ENCODE data around the gene NPBWR2. TPM values are rescaled to one million over a fixed set of nuclear protein-coding genes. Genes with fewer than 3 reads are reported as not detected.

Gene NPBWR2
- total RNA-seq, 1 experiment from 2014 or later, result not detected

DNA sequence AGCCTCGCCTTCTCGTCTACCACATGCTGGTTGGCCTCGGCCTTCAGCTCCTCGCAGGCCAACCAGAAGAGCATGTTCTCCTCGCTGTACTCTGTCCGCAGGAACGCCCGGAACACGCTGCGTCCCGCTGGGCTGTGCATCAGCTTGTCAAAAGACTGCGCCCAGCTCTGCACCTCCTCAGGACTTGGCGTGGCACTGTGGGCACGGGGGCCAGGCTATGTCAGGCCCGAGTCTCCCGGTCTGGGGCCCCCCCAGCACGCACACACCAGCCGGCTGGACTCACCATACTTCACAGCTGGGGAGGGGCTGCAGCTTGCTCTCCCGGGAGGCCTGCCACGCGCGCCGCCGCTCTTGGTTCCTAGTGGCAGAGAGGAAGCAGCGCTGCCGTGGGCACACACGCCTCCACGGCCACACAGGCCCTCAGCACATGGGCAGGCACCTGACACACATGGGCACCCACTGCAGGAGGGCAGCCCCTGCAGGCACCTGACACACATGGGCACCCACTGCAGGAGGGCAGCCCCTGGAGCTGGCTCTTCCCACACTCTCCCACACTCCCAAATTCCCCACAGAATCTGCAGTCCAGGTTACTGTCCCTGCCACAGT lies 33.1 kb downstream of the NPBWR2 start:
- DNase-seq (ENCODE audit: low read depth), result no peak

DNA sequence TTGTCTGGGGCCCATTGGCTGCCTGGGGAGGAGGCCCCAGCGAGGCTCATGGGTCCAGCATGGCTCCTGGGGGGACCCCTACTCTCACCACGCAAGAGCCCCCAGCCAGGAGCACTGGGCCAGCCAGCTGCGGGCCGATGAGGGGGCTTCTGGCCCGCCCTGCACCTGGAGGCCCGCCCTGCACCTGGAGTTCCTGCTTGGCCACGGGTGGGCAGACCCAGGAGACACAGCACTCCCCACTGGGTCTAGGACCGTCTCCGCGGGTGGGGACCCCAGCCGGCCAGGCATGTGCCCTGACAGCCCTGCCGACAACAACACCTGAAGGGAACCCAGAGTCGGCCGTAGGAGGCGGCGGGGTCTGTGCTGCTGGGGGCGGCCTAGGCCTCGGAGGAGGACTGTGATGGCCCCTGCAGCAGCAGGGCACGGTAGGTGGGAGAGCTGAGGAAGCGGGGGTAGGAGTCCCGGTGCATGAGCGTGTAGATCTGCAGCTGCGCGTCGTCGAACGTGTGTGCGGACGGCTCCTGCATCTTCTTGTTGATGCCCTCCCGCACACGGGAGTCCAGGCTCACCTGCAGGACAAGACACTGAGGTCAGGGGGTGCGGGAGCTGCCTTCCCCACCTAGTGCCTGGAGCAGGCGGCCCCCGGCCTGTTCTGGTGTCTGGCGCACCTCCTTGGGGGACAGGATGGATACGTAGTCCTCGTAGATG lies 33.7 kb downstream of the NPBWR2 start:
- DNase-seq (ENCODE audit: low read depth), result no peak

DNA sequence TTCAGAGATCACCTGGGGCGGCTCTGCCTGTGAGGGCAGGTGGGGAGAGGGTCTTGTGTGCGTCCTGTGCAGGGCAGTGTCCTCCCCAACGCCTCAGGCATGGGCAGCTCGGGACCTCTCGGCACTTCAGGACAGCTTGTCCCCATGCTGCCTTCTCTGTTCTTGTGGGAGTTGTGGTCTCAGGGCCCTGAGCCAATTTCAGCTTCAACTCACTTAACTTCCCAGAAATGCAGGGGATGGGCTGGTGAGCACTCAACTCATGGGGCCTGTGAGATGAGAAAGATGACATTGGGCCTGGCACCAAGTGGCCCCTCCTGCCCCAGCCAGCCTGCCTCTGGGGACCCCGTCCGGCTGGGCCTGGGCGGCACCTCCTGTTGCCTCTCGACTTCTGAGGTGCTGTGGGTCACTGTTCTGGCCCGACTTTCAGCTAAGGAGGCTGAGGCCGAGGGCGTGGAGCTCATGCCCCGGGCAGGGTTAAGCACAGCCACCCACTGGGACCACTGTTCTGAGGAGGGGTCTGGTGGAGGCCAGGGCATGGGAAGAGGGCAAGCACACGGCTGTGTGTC lies 34.8 kb downstream of the NPBWR2 start:
- DNase-seq (ENCODE audit: low read depth), result no peak

DNA sequence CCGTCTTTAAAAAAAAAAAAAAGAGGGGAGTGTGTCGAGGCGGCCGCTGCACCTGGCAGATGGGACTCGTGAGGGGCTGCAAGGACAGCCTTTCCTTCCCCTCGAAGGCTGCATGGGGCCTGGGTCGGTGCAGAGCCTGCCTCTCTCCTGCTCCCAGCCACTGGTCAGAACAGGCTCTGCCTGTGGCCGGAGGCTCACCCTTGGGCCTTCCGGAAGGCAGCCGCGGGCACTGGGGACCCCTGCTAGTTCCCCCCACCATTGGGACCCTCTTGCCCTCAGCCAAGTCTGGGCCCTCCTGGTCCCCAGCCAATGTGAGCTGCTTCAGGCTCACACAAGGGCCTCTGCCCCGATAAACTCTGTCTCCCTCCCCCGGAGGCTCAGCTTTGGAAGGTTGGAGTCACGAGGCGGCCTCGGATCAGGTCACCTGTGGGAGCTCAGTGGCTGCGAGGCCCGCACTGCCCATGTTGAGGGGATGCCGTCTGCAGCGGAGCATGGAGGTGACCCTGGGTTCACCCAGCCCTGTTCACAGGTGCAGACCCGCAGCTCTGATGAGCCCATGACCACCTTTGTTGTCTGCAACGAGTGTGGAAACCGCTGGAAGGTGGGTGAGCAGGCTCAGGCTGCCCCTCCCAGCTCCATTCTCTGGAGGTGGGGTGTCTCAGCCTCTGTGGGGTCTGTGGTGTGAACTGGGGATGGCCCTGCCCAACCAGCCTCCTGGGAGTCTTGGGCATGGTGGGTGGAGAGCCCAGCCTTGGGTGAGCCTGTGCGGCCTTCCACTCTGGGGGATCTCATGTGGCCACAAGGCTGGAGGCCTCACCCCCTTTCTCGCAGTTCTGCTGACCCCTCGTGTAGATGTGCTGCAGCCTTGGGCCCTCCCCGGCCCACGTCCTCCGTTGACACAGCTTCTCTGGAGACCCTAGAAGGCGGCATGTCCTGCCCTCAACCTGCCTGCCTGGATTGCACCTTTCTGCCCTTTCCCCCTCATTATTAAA lies 35.7 kb downstream of the NPBWR2 start:
- DNase-seq (ENCODE audit: low read depth), result no peak

DNA sequence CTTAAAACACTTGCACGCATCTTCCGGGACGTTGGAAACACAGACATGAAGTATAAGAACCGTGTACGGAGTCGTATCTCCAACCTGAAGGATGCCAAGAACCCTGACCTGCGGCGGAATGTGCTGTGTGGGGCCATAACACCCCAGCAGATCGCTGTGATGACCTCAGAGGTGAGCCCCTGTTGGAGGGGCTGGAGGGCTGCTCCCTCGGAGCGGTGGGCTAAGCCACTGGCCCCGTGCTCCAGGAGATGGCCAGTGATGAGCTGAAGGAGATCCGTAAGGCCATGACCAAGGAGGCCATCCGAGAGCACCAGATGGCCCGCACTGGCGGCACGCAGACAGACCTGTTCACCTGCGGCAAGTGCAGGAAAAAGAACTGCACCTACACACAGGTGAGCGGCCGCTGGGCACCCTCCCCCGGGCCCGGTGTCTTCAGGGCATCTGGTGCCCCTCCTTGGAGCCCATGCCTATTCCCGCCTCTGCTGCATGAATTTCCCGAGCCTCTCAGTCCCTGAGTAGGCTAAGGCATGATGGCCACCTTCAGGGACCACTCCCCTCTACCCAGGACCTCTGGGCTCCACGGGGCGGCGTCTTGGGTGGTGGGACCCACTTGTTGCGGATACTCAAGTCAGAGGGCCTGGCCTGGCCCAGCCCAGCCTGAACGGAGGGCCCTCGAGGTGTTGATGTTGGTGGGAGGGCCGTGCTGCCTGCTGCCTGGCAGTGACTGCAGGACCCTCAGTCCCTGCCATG lies 36.9 kb downstream of the NPBWR2 start:
- no peak for DNase-seq (ENCODE audit: low read depth)

DNA sequence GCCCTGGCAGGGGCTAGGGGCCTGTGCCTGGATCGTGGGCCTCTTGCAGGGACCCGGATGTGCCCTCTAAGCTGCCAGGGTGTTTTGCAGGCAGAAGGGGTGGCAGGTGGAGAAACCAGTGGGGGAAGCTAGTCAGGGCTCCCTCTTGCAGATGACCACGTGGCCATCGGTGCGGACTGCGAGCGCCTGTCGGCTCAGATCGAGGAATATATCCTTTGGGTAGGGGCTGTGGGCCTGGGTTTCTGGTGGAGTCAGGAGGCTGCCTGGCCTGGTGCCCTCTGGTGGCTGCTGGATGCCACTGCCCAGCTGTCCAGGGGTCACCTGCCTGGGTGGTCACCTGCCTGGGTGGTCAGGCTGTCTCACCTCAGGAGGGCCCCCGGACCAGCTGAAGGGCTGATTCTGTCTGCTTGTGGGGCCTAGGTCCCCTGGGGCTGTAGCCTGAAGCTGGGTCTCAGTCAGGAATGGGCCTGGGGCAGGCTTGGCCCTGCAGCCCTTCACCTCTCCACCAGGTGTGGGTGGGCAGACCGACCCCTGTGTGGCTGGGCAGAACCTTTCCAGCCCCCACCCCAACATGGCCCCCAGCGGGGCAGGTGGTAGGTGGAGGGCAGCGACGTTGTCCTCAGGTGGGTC lies 37.6 kb downstream of the NPBWR2 start:
- DNase-seq (ENCODE audit: low read depth), result no peak

DNA sequence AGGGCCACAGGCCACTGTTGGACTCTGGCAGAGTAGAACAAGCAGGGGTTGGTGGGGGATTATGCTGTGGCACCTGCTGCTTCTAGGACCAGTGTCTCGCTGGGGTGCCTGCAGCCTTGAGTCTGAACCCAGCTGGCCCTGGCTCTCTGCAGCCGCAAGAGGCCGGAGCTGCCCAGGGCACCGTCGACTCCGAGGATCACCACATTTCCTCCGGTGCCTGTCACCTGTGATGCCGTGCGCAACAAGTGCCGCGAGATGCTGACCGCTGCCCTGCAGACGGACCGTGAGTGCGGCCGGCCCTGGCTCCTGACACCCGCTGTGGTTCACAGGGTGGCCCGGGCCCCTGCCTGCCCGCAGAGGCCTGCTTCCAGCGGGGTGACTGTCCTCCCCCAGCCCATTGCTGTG lies 38.2 kb downstream of the NPBWR2 start:
- no peak for DNase-seq (ENCODE audit: low read depth)

DNA sequence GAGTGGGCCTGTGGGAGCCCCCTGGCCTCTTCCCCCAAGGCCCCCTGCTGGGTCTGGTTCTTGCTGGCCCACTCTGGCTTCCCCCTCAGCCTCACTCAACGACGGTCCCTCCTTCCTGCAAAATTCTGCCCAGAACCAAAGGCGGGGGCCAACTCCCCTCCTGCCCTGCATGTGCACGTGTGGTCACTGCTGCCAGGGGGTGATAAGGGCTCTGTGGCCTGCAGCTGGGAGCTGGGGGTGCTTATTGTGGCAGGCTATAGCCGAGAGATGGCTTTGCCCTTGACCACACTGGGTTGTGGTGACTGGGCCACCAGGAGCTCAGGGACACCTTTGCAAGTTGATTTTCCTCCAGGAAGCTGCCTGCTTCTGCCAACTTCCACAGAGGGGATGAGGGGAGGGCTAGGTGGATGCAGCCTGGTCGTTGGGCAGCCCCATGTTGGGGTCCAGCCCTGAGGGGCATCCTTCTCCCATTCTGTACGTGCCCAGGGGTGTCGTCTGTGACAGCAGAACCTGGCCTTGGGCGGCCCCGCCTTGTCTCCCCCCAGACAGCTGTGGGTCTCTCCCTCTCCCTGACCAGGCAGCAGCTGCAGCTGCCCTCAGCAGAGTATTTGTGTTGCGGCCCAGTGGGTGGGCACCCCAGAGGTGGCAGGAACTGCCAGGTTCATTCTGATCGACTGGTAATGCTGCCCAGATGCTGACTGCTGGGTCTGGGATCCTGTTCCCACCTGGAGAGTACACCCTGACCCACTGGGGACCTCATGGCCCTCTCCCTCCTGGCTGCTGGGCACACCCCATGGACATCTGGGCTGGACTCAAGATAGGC lies 38.8 kb downstream of the NPBWR2 start:
- DNase-seq (ENCODE audit: low read depth), result no peak

DNA sequence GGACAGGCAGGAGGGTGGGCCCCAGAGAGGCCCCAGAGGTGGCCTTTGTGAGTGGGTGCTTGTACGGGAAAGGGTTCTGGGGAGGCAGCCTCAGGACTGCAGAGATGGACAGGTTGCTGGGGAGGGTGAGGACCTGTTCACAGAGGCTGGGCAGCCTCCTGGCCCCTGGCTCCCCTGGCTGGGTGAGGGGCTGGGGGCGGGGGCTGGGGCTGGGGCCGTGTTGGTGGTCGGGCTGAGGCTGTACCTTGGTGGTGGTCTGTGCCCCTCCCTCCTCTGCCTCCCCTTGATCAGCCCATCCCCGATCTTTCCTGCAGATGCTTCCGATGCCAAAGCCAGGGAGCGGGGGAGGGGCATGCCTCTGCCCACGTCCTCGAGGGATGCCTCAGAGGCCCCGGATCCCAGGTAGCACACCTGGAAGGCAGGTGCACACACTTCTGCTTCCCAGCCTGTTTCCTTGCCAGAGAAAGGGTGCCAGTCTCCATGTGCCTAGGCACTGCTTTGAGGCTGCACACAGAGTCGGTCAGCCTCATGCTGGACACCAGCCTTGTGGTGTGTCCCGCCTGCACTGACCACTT lies 39.5 kb downstream of the NPBWR2 start:
- no peak for DNase-seq (ENCODE audit: low read depth)

DNA sequence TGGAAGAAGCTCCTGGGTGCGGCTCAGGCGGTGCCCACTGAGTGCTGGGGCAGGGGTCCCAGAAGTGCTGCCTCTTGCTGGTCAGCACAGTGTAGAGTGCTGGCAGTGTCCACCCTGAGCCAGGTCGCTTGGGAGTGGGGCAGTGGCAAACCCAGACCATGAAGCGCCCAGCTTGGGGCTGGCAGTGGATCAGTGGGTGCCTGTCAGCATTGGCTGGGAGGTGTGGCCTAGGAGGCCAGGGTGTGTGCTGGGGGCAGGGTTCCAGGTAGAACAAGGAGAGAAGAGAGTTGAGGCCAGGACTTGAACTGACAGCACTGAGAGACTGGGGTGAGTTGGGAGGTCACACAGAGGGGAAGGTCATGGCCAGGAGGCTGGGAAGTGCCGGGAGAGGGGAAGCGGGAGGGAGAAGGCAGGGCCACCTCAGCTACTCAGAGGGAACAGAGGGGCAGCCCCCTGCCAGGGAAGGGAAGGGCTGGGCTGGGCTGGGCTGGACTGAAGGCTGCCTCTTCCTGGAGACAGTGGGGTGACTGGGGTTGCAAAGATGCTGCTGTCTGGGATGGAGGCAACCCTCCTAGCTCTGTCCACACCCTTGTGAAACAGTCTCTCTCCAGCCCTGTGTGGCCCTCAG lies 40.2 kb downstream of the NPBWR2 start:
- DNase-seq (ENCODE audit: low read depth), result no peak

DNA sequence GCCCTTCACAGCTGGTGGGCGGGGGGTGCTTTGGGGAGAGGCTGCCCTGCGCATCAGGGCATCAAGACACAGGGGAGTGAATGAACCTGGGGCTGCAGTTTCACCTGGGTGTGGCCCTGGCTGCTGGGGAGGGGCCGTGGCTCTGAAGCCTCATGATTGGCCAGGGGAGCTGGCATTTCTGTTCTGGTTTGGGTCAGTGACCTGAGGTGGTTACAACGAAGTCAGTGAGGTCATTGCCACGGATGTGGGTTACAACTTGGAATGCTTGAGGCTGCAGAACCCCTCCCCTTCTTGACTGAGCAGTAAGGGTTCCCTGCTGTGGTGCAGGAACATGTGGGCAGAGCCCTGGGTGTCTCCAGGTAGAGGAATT lies 41.4 kb downstream of the NPBWR2 start:
- DNase-seq (ENCODE audit: low read depth), result peak; percentile 92

DNA sequence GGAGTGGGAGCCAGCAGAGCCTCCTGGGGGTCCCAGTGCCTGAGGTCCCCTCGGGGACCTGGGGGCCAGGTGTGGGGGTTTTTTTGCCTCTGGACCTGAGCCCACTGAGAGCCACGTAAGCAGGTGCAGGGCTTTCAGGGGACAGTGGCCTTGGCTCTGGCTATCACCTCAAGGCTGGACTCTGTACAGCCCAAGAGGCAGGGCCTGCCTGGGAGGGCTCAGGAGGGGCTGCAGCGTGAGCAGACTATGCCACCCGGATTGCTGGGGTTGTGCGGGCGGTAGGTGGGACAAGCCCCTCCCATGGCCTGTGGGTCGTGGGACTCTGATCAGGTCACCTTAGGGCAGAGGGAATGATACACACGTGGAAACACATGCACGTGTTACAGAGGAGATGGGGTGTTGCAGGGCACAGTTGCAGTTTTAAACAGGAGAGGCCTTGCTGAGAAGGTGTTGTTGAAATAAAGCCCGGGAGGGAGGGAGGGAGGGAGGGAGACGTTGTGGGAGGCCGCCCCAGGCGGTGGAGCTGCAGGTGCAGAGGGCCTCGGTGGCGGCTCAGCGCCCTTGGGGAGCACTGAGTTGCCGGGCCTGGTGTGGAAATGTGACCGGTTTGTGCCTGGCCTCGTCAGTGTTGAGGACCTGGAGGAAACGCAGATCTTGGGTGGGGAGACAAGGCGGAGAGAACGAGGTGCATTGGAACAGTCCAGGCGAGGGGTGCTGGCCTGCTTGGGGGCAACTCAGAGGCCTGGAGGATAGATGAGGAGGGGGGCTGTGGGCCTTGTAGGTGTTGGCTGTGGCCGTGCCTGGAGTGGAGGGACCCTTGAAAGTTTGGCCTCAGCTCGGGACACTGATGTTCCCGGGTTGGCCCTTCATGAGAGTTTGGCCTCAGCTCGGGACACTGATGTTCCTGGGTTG lies 42.0 kb downstream of the NPBWR2 start:
- DNase-seq (ENCODE audit: low read depth), result no peak

DNA sequence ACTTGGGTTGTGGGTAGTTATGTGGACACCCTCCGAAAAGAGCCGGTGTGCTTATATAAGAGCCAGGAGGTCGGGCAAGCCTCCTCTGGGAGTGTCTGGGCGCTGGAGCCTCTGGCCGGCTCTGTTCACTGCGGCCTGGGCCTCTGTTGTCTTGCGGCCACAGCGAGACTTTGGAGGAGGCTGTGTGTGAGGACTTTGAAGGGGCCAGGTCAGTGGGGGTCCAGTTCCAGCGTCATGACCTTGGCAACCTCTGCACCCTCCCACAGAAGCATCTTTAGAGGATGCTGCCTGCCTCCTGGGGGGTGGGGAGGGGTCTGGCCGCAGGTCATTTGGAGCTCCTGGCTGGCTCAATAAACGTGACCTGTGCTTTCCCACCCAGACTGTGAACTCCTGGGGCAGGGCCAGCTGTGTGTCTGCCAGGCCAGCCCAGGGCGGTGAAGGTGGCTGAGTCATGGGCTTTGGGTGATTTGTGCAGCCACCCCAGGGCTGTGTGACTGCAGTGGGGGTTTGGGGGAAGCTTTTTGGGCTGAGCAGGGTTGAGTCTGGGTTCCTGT lies 43.1 kb downstream of the NPBWR2 start:
- peak; percentile 54 for DNase-seq (ENCODE audit: low read depth)

DNA sequence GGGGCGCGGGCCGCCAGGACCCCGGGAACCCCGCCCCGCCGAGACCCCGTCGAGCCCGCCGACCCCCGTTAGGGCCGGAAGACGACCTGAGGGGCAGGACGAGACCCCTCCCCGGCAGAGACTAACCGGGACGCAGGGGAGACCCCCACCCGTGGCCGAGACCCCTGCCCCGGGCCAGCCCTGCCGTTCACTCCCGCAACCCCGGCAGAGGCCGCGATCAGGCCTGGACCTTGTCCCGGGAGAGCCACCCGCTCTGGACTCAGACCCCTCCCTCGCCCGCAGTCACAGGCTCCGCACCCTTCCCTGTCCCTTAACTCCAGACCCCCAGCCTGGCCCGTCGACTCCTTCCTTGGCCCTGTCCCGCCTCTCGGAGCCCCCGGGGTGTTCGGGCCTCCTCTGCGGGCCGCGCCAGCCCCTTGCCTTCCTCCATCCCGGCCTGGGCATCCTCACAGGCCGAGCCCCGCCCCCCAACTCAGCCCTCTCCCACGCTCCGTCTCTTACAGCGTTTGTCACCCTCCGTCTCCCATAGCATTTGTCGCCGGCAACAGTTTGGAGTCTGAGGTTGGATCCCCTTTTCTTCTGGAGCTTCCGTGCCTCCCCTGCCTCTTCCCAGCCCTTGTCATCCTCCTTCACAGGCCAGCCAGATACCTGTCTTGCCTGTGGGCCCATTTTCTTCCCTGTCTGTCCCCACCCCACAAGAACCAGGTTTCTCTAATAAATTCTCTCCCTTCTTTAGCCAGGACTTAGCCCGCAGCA lies 43.8 kb downstream of the NPBWR2 start:
- DNase-seq (ENCODE audit: low read depth), result no peak

DNA sequence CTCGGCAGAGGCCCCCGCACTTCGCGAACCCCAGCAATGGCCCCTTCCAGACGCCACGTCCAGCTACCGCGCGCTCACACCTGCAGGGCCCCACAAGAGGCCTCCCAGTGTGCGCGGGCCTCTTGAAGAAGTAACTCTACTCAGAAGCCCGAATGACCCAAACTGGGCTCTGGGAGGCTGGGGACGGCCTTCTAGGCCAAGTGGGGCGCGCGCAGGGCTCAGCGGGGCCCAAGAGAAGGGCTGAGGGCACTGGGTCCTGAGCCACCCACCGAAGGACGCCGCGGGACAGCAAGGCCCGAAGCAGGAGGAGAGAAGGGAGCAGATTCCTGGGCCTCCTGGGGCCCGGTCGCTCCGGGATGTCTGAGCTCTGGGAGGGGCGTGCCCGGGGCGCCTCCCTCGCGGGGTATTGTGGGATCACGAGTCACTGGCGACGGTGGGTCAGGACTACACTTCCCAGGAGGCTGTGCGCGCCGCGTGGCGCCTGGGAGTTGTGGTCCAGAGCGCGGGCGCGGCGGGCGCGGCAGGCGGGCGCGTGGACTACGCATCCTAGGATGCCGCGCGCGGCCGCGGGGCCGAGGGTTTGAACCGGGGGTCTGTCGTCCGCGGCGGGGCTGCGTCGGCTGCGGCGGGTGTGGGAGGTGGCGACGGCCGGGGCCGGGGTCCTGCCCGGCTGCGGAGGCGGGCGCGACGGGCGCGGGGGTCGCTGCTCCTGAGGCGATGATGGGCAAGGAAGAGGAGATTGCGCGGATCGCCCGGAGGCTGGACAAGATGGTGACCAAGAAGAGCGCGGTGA lies 44.6 kb downstream of the NPBWR2 start, which contains the start of gene TCEA2:
TCEA2 (plus strand) TSS at position 603 of the 793 bp plus-strand sequence; CDS start at position 718, 115 bp downstream.
- DNase-seq (ENCODE audit: low read depth), result peak; percentile 92

DNA sequence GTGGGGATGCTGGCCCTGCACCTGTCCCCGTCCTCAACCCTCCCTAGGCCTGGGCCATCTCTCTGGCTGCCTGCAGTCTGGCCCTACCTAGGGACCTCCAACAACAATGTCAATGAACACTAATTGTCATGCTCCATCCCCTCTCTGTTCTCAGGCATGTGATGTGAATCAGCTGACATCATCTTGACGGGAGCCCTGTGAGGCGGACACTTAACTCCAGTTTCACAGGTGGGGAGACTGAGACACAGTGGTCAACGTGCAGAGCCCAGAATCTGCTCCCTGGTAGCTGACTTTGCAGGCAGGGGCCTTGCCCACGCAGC lies 45.1 kb downstream of the NPBWR2 start:
- no peak for DNase-seq (ENCODE audit: low read depth)
